KMS-11 (cell line): ENCODE measurements around the gene AVPR2.

ENCODE experiments used
- H2AFZ ChIP-seq: fragments of 200-600 bp; sonication (generic); 2 replicates; pipeline ENCODE4 v1.6.1; 2016; ENCODE audit warnings: antibody characterized with exemption, mixed run types, low read depth
- H3K27ac ChIP-seq: fragments of 200-600 bp; sonication (generic); 2 replicates; pipeline ENCODE4 v1.6.1; 2016; ENCODE audit warnings: mild to moderate bottlenecking, mixed run types
- H3K27me3 ChIP-seq: fragments of 200-600 bp; sonication (generic); 2 replicates; pipeline ENCODE4 v1.6.1; 2017; ENCODE audit warnings: mild to moderate bottlenecking, low read depth, mixed run types, moderate library complexity; ENCODE audit not compliant: insufficient read depth
- H3K36me3 ChIP-seq: fragments of 200-600 bp; sonication (generic); 2 replicates; pipeline ENCODE4 v1.6.1; 2017; ENCODE audit warnings: mild to moderate bottlenecking, mixed run types; ENCODE audit not compliant: insufficient read depth
- H3K4me1 ChIP-seq: fragments of 200-600 bp; sonication (generic); 2 replicates; pipeline ENCODE4 v1.6.1; 2016; ENCODE audit warnings: mild to moderate bottlenecking, low read depth, mixed run types; ENCODE audit not compliant: poor library complexity, severe bottlenecking
- H3K4me2 ChIP-seq: fragments of 200-600 bp; sonication (generic); 2 replicates; pipeline ENCODE4 v1.7.0; 2016; ENCODE audit warnings: mild to moderate bottlenecking, mixed run types
- H3K4me3 ChIP-seq: fragments of 200-600 bp; sonication (generic); IDR thresholded peaks from 2 replicates; pipeline ENCODE4 v1.6.1; 2017; ENCODE audit warnings: low read depth, low read length, mixed read lengths; ENCODE audit not compliant: insufficient read depth
- H3K79me2 ChIP-seq: fragments of 200-600 bp; sonication (generic); 2 replicates; pipeline ENCODE4 v1.6.1; 2016; ENCODE audit warnings: low read depth, mixed run types; ENCODE audit not compliant: insufficient read depth
- H3K9ac ChIP-seq: fragments of 200-600 bp; sonication (generic); 2 replicates; pipeline ENCODE4 v1.6.1; 2016; ENCODE audit warnings: mild to moderate bottlenecking, mixed run types
- H4K20me1 ChIP-seq: fragments of 200-600 bp; sonication (generic); 2 replicates; pipeline ENCODE4 v1.6.1; 2016; ENCODE audit warnings: mild to moderate bottlenecking, mixed run types; ENCODE audit not compliant: insufficient read depth
- TF ChIP-seq, protein P1 (sequence below): fragments of 200-600 bp; sonication (generic); conservative IDR thresholded peaks from 2 replicates; pipeline ENCODE4 v1.6.1; 2017; ENCODE audit warnings: low read depth, mild to moderate bottlenecking, antibody characterized with exemption, low read length, moderate library complexity, mixed read lengths

Gene AVPR2

DNA sequence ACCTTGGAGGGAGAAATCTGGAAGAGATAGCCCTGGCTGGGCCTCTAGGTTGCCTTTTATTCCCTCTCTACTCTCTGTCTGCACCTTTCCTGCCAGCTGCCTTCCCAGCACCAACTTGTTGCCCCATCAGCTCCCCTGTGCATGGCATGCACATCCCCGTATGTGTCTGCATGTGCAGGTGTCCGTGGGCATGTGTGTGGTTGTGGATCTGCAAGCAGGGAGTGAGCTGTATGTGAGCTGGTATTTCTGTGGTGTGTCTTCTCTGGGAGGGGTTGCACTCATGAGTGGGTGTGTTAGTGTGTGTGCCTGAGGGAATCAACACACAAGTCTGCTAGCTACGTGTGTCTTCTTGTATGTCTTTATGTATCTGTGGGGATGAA, 28.4 kb upstream of the AVPR2 start:
- no peaks in the 10 kb centered on the region for H3K79me2 ChIP-seq
- H4K20me1 ChIP-seq = no peaks in the 10 kb centered on the region
- no peaks in the 10 kb centered on the region for H3K4me1 ChIP-seq
- no peak overlapping the region for H2AFZ ChIP-seq
- peaks cover 23% of the 10 kb centered on the region; the same call in 1 of the 2 replicates for H3K27me3 ChIP-seq
- H3K9ac ChIP-seq = no peak overlapping the region
- TF ChIP-seq, protein P1, sequence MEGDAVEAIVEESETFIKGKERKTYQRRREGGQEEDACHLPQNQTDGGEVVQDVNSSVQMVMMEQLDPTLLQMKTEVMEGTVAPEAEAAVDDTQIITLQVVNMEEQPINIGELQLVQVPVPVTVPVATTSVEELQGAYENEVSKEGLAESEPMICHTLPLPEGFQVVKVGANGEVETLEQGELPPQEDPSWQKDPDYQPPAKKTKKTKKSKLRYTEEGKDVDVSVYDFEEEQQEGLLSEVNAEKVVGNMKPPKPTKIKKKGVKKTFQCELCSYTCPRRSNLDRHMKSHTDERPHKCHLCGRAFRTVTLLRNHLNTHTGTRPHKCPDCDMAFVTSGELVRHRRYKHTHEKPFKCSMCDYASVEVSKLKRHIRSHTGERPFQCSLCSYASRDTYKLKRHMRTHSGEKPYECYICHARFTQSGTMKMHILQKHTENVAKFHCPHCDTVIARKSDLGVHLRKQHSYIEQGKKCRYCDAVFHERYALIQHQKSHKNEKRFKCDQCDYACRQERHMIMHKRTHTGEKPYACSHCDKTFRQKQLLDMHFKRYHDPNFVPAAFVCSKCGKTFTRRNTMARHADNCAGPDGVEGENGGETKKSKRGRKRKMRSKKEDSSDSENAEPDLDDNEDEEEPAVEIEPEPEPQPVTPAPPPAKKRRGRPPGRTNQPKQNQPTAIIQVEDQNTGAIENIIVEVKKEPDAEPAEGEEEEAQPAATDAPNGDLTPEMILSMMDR = no peak
- no peak overlapping the region for H3K4me3 ChIP-seq
- H3K4me2 ChIP-seq = no peak overlapping the region
- no peak overlapping the region for H3K27ac ChIP-seq
- H3K36me3 ChIP-seq = no peaks in the 10 kb centered on the region

DNA sequence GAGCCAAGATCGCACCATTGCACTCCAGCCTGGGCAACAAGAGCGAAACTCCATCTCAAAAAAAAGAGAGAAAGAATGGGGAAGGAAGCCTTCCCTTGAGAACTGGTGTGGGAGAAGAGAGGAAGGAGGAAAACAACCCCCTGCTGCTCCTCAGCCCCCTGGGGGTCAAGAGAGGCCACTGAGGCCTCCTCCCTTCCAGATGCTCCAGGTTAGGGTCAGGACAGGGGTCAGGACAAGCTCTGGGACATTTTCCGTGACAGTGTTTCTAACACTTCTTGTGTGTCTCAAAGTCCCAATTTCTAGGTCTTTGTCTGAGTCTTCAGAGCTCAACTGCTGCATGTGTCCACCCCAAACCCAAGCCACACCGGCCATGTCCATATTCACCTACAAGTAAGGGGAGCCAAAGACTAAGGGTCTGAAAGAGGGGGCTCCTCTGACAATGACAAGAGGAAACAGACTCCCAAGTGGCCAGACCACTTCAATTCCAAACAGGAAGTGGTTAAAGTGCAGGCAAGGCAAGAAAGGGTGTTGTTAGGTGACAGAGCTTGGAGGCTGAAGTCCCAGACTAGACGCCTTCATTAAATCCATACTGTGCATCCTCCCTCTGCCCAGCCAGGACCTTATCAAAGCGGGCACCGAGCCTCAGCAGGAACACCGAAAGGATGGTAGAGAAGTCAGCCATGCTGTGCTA, 26.8 kb upstream of the AVPR2 start:
- Histone ChIP-seq H3K27ac (no peak overlapping the region), H3K79me2 (no peaks in the 10 kb centered on the region), H4K20me1 (no peaks in the 10 kb centered on the region), H2AFZ (no peak overlapping the region), H3K4me1 (no peaks in the 10 kb centered on the region), H3K4me2 (no peak overlapping the region), H3K36me3 (no peaks in the 10 kb centered on the region), H3K4me3 (no peak overlapping the region), H3K9ac (no peak overlapping the region), H3K27me3 (peaks cover 32% of the 10 kb centered on the region; the same call in 1 of the 2 replicates)
- TF ChIP-seq, protein P1 = no peak

DNA sequence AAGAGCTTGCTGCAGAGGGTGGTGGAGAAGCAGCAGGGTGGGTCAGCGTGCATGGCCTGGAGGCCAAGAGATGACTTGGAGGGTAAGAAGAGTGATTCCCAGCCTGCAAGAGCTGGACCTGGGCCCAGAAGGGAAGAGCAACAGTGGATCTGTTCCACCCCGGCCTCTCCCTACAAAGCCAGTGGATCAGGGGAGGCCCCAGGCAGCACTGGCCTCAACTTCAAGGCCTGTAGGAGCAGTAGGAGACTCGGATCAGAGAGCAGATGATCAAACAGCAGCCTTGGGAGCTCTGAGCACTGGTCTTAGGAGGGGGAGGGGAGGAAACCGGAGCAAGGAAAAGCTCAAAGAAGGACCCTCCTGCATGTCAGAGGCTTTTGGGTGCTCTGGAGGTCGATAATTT, 26.1 kb upstream of the AVPR2 start:
- no peaks in the 10 kb centered on the region for H3K79me2 ChIP-seq
- TF ChIP-seq, protein P1 = no peak
- H3K27me3 ChIP-seq = peaks cover 35% of the 10 kb centered on the region; the same call in 1 of the 2 replicates
- no peaks in the 10 kb centered on the region for H3K4me1 ChIP-seq
- no peak overlapping the region for H3K27ac ChIP-seq
- H4K20me1 ChIP-seq = no peaks in the 10 kb centered on the region
- no peaks in the 10 kb centered on the region for H3K36me3 ChIP-seq
- H3K4me3 ChIP-seq = no peak overlapping the region
- no peak overlapping the region for H3K4me2 ChIP-seq
- no peak overlapping the region for H2AFZ ChIP-seq
- no peak overlapping the region for H3K9ac ChIP-seq

DNA sequence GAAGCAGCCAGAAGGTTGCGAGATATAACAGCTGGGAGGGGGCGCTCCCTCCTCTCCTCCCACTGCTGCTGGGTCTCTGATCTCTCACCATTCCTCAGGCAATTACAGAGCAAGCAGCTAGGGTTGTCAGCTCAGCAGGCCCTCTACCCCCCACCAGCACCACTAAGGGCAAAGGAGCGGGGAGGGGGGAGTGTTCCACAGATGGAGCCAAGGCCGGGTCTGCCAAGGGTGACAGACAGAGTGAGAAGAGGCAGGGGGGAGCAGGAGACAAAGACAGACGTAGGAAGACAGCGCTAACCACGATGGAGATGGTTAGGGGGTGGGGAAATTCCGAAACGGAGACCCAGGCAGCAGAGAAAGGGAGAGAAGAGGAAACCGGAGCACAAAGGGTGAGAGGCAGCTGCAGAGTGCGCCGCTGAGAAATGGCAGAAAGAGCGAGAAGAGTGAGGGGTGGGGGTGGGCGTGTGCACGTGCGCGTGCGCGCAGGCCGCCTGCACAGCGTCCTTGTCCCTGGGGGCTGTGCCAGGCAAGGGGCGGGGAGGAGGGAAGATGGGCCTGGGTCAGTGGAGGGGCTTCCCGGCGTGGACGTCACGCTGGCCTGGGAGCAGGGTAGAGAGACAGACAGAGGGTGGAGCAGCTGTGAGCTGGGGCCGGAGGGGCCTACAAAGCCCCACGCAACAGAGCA, 25.4 kb upstream of the AVPR2 start:
- H3K27ac ChIP-seq = no peak overlapping the region
- TF ChIP-seq, protein P1 = no peak
- no peak overlapping the region for H3K4me2 ChIP-seq

More for the DNA sequence above, 25.4 kb upstream of the AVPR2 start:
- Histone ChIP-seq H3K36me3 (no peaks in the 10 kb centered on the region), H2AFZ (no peak overlapping the region), H4K20me1 (no peaks in the 10 kb centered on the region), H3K4me3 (no peak overlapping the region), H3K79me2 (no peaks in the 10 kb centered on the region), H3K4me1 (no peaks in the 10 kb centered on the region), H3K9ac (no peak overlapping the region), H3K27me3 (peaks cover 38% of the 10 kb centered on the region; the same call in 1 of the 2 replicates)
